ENCODE results near the gene APMAP.

- no peak for TF ChIP-seq CTCF (tag by site-specific recombination; IDR thresholded peaks at IDR 0.05)
- no peak for TF ChIP-seq PBX3 (CRISPR knock-in tag; IDR thresholded peaks at IDR 0.05)
- TF ChIP-seq ZNF580 (tag by site-specific recombination; IDR thresholded peaks at IDR 0.05) = no peak
- TF ChIP-seq ZNF121 (tag by site-specific recombination; IDR thresholded peaks at IDR 0.05) = no peak
- no peak for TF ChIP-seq ZNF26 (tag by site-specific recombination; IDR thresholded peaks at IDR 0.05)
- TF ChIP-seq PRDM4 (tag by site-specific recombination; IDR thresholded peaks at IDR 0.05) = no peak
- no peak for TF ChIP-seq ZNF221 (tag by site-specific recombination; IDR thresholded peaks at IDR 0.05; ENCODE audit: borderline replicate concordance)
- no peak for TF ChIP-seq YY1 (tag by site-specific recombination; IDR thresholded peaks at IDR 0.05)
- TF ChIP-seq ZNF518A (tag by site-specific recombination; conservative IDR thresholded peaks at IDR 0.05; ENCODE audit: low read depth) = no peak
Observed at GRCh38 chr20:25015986-25016385, 23.4 kb upstream of the APMAP start.

Measured in HEK293 (cell line).